Measurements from ENCODE around the gene SIL1.
"Not testable (repeated sequence)": the region's sequence is repeated elsewhere in the genome, so short reads cannot be mapped to it uniquely, and the experiment has no call there.

Gene SIL1

GRCh38 chr5:139137697-139138096 is 60.5 kb downstream of the SIL1 start:
- no peak for DNase-seq

DNA sequence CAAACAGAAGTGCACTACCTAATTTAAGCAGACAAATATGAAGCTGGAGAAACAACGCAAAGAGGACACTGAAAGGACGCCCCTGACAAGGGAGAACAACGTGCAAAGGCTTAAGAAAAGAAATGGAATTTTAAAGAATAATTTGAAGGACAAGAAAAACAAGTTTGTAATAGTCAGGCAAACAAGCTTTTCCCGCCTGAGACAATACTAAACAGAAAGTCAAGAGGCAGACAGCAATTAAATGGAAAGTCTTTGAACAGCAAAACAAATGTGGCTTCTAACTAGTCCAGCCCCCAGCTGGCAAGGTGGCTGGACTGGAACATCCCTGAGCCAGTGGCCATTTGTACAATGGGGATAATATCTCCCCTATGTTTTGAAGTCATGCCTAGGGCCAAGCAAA is 63.3 kb downstream of the SIL1 start:
- no peak for DNase-seq

- DNase-seq, result no peak
Measured at GRCh38 chr5:139133282-139133681, 64.9 kb downstream of the SIL1 start.

DNA sequence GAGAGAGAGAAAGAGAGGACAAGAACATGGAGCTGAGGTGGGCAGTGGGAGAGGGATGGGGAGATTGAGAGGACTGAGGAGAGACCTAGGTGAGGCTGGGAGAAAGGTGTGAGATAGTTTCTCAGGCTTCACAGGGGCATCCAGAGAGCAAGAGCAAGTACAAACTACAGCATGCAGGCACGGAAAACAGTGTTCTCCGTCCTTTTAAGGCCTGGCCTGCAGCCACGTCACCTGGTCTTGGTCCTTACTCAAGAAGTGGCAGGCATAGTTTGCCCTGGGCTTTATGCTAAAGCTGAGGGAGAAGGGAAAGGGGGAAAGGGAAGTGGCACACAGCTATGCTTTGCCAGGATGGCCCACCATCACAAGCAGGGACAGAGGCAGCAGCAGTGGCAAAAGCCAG is 65.7 kb downstream of the SIL1 start:
- DNase-seq, result no peak

DNA sequence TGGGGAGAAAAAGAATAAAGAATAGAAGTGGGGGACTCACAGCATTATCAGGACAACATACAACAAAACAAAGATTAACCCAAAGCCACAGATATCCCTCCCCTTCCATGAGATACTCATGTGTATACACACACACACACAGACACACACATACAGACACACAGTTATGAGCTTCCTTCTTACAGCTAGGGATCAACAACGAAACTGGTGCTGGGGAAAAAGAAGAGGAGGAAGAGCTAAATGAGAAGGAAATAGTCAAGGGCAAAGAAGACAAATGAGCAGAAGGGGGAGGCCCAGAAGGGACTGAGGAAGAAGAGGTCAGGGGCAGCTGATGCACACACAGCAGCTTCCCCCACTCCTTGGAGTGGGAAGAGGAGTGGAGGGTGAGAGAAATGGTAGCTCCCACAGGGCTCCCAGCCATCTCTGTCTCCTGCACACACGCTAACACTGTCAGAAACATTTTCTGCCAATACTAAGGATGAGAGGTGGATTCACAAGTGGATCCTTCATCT is 66.2 kb downstream of the SIL1 start:
- DNase-seq, result no peak

DNA sequence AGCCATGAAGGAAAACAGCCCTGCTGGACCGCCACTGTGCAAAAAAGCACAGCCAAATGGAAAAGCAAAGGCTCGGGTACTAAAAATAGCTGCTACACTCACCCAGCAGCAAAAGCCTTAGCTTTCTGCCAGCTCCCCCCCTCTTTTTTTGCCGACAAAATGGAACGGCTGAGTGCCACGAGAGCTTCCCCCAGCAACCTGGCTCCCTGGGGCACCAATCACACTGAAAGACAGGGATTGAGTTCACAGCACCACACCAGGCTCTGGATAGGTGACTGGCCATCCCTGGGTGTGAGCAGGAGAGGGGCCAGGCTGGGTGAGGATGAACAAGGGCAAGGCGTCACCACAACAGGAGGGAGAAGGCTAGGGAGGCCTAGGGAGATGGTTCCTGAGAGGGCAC is 66.7 kb downstream of the SIL1 start:
- DNase-seq, result no peak

- DNase-seq, result no peak
Measured at GRCh38 chr5:139131062-139131461, 67.1 kb downstream of the SIL1 start.

- no peak for DNase-seq
Measured at GRCh38 chr5:139130214-139130613, 68.0 kb downstream of the SIL1 start.

GRCh38 chr5:139126711-139127111 is 71.5 kb downstream of the SIL1 start:
- no peak for DNase-seq

DNA sequence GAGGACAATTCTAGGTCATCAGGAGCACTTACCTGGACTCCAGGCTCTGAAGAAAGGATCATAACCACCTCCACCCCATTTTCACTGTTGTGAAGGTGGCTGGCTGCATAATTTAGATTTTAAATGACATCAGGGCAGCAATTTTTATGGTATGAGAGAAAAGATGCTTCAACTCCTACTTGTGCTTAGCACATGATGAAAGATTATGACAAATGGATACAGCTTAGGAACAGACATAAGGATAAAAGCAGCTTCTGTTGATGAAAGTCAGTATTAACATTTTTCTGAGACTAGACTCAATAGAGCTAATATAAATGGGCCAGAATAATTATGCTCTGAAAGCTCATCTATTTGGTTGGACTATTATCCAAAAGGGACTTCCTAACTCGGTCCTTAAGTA is 72.2 kb downstream of the SIL1 start:
- DNase-seq, result no peak

DNA sequence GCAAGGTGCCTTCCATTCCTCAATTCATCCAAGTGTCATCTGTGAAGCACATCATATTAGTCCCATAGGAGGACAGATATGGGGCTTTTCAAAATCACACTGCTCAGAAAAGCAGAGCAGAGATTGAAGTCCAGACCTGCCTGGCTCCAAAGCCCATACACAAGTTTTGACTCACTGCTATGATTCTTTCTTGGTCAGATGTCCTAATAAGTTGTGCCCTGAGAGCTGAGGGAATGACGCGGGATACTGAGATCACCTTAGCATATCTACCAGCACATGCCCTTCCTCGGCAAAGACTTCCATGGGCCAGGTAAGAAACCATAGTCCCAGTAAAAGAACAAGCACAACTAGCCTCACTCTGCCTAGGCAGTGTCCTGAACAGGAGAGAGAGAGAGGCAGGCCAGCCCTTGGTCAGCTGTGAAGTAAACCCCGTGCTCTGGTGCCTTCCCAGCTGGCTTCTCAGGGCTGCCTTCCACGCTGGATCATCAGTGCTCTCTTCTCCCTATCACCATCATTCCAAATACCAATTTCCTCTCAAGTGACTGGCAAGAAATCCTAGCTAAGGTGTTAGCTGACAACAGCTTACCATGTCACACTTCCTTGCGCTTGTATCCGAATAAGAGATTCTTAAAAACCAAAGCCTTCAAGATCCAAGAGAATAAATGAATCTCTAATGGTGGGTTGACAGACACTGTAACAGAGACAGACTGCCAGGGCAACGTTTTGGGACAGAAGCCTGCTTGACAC is 73.2 kb downstream of the SIL1 start:
- DNase-seq, result no peak

DNA sequence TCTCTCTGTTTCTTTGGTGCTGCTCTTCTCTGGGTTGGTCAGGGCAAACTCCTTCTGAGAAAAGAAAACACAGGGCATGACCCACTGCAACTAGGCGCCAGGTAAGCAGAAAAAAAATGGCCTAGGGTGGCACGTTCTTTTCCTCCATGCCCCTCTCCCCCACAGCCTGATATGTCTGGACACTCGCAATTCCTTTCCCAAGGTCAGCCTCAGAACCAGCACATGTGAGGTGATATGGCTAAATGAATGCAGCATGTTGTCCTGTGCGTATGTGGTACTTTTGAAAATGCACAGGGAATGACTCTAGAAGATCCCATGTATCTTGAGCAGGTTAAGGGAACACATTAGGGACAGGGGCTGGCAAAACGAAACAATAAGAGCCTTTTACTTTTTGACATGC is 77.0 kb downstream of the SIL1 start:
- DNase-seq, result no peak

DNA sequence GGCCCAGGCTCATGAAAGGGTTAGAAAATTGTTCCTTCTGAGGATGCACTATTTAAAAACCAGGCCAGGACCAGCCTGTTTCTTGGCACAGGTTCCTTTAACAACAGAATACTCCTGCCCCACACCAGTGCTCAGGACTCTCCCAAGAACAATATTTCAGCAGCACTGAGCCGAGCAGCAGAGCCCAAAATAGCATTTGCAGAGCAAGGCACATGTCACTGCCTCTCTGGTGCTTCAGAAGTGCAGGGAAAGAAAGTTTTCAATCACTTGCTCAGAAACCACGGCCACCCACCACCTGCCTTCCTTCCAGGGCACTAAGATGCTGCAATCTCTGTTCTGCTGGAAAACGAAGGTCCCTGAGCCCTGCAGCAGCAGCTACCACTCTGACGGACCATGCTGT is 77.6 kb downstream of the SIL1 start:
- no peak for DNase-seq

DNA sequence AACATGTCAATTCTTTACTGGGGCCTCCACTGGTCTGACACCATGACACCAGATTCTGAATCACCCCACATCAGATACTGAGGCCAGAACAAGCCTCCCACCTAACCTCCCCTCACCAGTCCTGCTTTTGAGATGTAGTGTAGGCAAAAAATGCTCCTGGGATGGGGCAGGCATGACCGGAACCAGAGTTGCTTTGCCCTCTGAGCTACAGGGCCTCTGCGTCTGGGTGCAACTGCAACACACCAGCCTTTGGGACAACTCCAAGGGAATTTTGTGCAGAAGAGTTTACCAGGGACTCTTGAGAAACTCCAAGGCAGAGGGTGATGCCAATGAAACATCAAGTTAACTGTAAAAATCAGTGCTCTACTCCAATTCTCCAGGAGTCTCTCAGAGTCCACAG is 79.4 kb downstream of the SIL1 start:
- no peak for DNase-seq

DNA sequence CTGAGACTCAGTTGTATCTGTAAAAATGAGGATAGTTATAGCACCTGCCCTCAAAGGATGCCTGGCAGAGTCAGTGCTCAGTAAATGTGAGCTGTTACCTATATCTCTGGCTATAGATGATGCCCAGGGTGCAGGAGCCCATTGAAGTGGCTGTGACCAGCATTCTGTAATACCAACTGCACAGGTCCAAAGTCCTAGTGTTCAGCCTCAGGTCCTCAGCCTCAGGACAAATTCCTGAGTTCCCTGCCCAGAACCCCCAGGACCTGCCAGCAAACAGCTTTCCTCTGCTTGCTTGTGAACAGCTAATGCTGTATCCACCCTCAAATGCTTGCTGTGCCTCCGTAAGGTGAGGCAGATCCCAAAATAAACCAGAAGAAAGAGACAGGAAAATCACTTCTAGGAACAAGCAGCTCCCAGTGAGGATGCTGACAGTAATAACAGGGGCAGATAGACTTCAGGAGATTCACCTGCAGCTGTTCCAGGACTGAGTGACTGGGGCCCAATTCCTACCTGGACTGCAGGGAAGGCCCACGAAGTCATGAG is 80.8 kb downstream of the SIL1 start:
- no peak for DNase-seq

GRCh38 chr5:139116100-139116655 is 82.0 kb downstream of the SIL1 start:
- DNase-seq, result no peak

- no peak for DNase-seq
Measured at GRCh38 chr5:139113892-139114291, 84.3 kb downstream of the SIL1 start.

- not testable (repeated sequence) for DNase-seq
Measured at GRCh38 chr5:139112362-139112761, 85.8 kb downstream of the SIL1 start.

DNA sequence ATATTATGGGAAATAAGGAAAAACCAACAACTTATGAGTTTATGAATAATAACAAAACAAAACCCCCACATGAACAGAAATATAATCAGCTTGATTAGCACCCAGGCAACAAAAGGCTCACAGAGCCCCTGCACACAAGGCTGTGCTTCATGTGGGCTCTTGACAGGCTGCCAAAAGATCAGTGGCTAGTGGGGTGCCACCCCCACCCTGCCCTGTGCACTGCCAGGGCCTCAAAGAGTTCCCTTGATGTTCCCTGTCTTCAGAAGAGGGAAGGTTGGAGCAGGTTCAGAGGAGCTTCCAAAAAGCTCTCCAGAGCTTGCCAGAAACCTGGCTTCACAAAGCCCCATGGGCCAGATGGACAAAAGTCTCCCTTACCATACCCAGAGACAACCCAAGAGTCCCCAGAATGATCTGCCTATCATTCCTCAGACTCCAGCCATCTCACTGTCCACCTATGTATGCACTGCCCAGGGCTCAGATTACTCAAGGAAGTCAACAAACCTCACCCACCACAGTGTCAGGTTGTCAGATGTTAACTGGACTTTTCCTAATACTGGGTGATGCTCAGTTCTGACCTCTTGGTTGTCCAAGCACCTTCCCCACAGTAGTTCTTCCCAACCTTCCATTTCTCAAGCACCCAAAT is 87.5 kb downstream of the SIL1 start:
- DNase-seq, result no peak

GRCh38 chr5:139108063-139108824 is 89.9 kb downstream of the SIL1 start:
- DNase-seq, result no peak

- DNase-seq, result no peak
Measured at GRCh38 chr5:139105621-139106071, 92.5 kb downstream of the SIL1 start.

- DNase-seq, result no peak
Measured at GRCh38 chr5:139104577-139105276, 93.4 kb downstream of the SIL1 start.

Data from activated CD4-positive, alpha-beta T cell treated with anti-CD3 and anti-CD28 coated beads, Interleukin-2, amount 50 U/mL, for 1 hour (primary cell).